B cell (primary cell): ENCODE measurements around the gene B3GALT2.

Experiments
- EZH2 ChIP-seq: IDR thresholded peaks from 2 replicates; pipeline ENCODE4 v1.6.1; 2012; ENCODE audit warnings: borderline replicate concordance, low read depth, mild to moderate bottlenecking, moderate library complexity, low read length; ENCODE audit not compliant: insufficient read depth, poor library complexity, severe bottlenecking
- TF ChIP-seq, protein P1 (sequence below): fragments of 200-600 bp; IDR thresholded peaks from one replicate; pipeline ENCODE4 v1.8.0; 2022; ENCODE audit warnings: antibody characterized with exemption, mild to moderate bottlenecking

GRCh38 chr1:193210996-193211395 is 24.6 kb upstream of the B3GALT2 start:
- TF ChIP-seq, protein P1, sequence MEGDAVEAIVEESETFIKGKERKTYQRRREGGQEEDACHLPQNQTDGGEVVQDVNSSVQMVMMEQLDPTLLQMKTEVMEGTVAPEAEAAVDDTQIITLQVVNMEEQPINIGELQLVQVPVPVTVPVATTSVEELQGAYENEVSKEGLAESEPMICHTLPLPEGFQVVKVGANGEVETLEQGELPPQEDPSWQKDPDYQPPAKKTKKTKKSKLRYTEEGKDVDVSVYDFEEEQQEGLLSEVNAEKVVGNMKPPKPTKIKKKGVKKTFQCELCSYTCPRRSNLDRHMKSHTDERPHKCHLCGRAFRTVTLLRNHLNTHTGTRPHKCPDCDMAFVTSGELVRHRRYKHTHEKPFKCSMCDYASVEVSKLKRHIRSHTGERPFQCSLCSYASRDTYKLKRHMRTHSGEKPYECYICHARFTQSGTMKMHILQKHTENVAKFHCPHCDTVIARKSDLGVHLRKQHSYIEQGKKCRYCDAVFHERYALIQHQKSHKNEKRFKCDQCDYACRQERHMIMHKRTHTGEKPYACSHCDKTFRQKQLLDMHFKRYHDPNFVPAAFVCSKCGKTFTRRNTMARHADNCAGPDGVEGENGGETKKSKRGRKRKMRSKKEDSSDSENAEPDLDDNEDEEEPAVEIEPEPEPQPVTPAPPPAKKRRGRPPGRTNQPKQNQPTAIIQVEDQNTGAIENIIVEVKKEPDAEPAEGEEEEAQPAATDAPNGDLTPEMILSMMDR: no peak
- no peak for TF ChIP-seq EZH2
